H9 (cell line): ENCODE results near the gene TRIOBP. TPM values are rescaled to one million over a fixed set of nuclear protein-coding genes. Genes with fewer than 3 reads are reported as not detected.

Experiments used
- DNase-seq: peaks from one replicate; pipeline ENCODE4 v3.0.0-alpha.2; 2017
- H2AFZ ChIP-seq: one replicate; pipeline ENCODE4 v1.6.1; 2013; ENCODE audit warnings: mild to moderate bottlenecking, low read length, control low read depth, moderate library complexity
- H2AK5ac ChIP-seq: 2 replicates; pipeline ENCODE4 v1.6.1; 2013; ENCODE audit warnings: low read length, control low read depth, mixed read lengths; ENCODE audit not compliant: insufficient read length
- H2BK120ac ChIP-seq: one replicate; pipeline ENCODE4 v1.6.1; 2013; ENCODE audit warnings: low read depth, mild to moderate bottlenecking, low read length, control low read depth, inconsistent platforms; ENCODE audit not compliant: poor library complexity, severe bottlenecking
- H2BK12ac ChIP-seq: 2 replicates; pipeline ENCODE4 v1.6.1; 2013; ENCODE audit warnings: low read length, control low read depth, mixed read lengths, low read depth; ENCODE audit not compliant: insufficient read length
- H2BK15ac ChIP-seq: 2 replicates; pipeline ENCODE4 v1.6.1; 2013; ENCODE audit warnings: low read depth, low read length, control low read depth
- H2BK20ac ChIP-seq: one replicate; pipeline ENCODE4 v1.6.1; 2013; ENCODE audit warnings: low read depth, mild to moderate bottlenecking, low read length, control low read depth, inconsistent platforms; ENCODE audit not compliant: poor library complexity, severe bottlenecking
- H2BK5ac ChIP-seq: 2 replicates; pipeline ENCODE4 v1.6.1; 2013; ENCODE audit warnings: low read length, control low read depth, mixed read lengths; ENCODE audit not compliant: insufficient read length
- H3K14ac ChIP-seq: 2 replicates; pipeline ENCODE4 v1.6.1; 2013; ENCODE audit warnings: low read length, control low read depth; ENCODE audit not compliant: insufficient read depth
- H3K18ac ChIP-seq: 2 replicates; pipeline ENCODE4 v1.6.1; 2013; ENCODE audit warnings: low read depth, mild to moderate bottlenecking, mixed read lengths, low read length, control low read depth; ENCODE audit not compliant: insufficient read length
- H3K23ac ChIP-seq: 2 replicates; pipeline ENCODE4 v1.6.1; 2013; ENCODE audit warnings: low read length, control low read depth, mixed read lengths, low read depth; ENCODE audit not compliant: insufficient read length
- H3K23me2 ChIP-seq: 2 replicates; pipeline ENCODE4 v1.6.1; 2013; ENCODE audit warnings: low read depth, mild to moderate bottlenecking, mixed read lengths, low read length, control low read depth; ENCODE audit not compliant: insufficient read length, poor library complexity, severe bottlenecking
- H3K27ac ChIP-seq: 2 replicates; pipeline ENCODE4 v1.5.1; 2013; ENCODE audit warnings: low read length, control low read depth, mixed read lengths, low read depth; ENCODE audit not compliant: insufficient read length
- H3K27me3 ChIP-seq: 2 replicates; pipeline ENCODE4 v1.6.1; 2013; ENCODE audit warnings: low read length, control low read depth, inconsistent platforms; ENCODE audit not compliant: insufficient read depth
- H3K4ac ChIP-seq: 2 replicates; pipeline ENCODE4 v1.6.1; 2013; ENCODE audit warnings: low read depth, mild to moderate bottlenecking, control low read depth, inconsistent platforms, low read length, moderate library complexity
- H3K4me1 ChIP-seq: 2 replicates; pipeline ENCODE4 v1.6.1; 2013; ENCODE audit warnings: low read length, control low read depth, inconsistent platforms; ENCODE audit not compliant: insufficient read depth
- H3K4me2 ChIP-seq: 2 replicates; pipeline ENCODE4 v1.6.1; 2013; ENCODE audit warnings: low read length, control low read depth, mixed read lengths; ENCODE audit not compliant: insufficient read length, insufficient read depth
- H3K56ac ChIP-seq: 2 replicates; pipeline ENCODE4 v1.6.1; 2013; ENCODE audit warnings: low read depth, mild to moderate bottlenecking, mixed read lengths, low read length, control low read depth; ENCODE audit not compliant: insufficient read length
- H3K79me1 ChIP-seq: 2 replicates; pipeline ENCODE4 v1.6.1; 2013; ENCODE audit warnings: low read depth, mild to moderate bottlenecking, moderate library complexity, low read length, control low read depth, inconsistent platforms; ENCODE audit not compliant: insufficient read depth, poor library complexity, severe bottlenecking
- H3K79me2 ChIP-seq: 2 replicates; pipeline ENCODE4 v1.6.1; 2013; ENCODE audit warnings: low read length, control low read depth, inconsistent platforms; ENCODE audit not compliant: insufficient read depth
- H3K9ac ChIP-seq: 2 replicates; pipeline ENCODE4 v1.6.1; 2013; ENCODE audit warnings: low read length, control low read depth, mixed read lengths; ENCODE audit not compliant: insufficient read length; ENCODE audit errors: extremely low read depth
- H3K9me3 ChIP-seq: one replicate; pipeline ENCODE4 v1.6.1; 2013; ENCODE audit warnings: low read depth, low read length, inconsistent platforms; ENCODE audit not compliant: control insufficient read depth
- H3T11ph ChIP-seq: one replicate; pipeline ENCODE4 v1.6.1; 2013; ENCODE audit warnings: mild to moderate bottlenecking, low read length, control low read depth, inconsistent platforms
- H4K20me1 ChIP-seq: one replicate; pipeline ENCODE4 v1.6.1; 2013; ENCODE audit not compliant: control insufficient read depth, insufficient read length, insufficient read depth
- H4K5ac ChIP-seq: 2 replicates; pipeline ENCODE4 v1.6.1; 2013; ENCODE audit warnings: low read depth, mild to moderate bottlenecking, mixed read lengths, low read length, control low read depth; ENCODE audit not compliant: insufficient read length
- H4K8ac ChIP-seq: replicated peaks from 2 replicates; pipeline ENCODE4 v1.6.1; 2013; ENCODE audit warnings: low read length, control low read depth, mixed read lengths, low read depth; ENCODE audit not compliant: insufficient read length
- H4K91ac ChIP-seq: 2 replicates; pipeline ENCODE4 v1.6.1; 2013; ENCODE audit warnings: low read depth, mild to moderate bottlenecking, moderate library complexity, mixed read lengths, low read length, control low read depth; ENCODE audit not compliant: insufficient read length
- H3K27ac Mint-ChIP-seq, 3 experiments: 2 replicates in 2 of 3; 3 replicates in 1 of 3; pipeline ENCODE4 v1.8.0; 2020 to 2021; ENCODE audit warnings: mixed read lengths in 3 of 3, mild to moderate bottlenecking in 1 of 3, moderate library complexity in 1 of 3
- H3K27me3 Mint-ChIP-seq: 2 replicates; pipeline ENCODE4 v1.8.0; 2021; ENCODE audit warnings: low read depth, mild to moderate bottlenecking, moderate library complexity, mixed read lengths
- H3K36me3 Mint-ChIP-seq, 3 experiments: 2 replicates in 2 of 3; 3 replicates in 1 of 3; pipeline ENCODE4 v1.8.0; 2020 to 2021; ENCODE audit warnings: low read depth in 3 of 3, mixed read lengths in 3 of 3; ENCODE audit not compliant: insufficient read depth in 1 of 3
- H3K4me1 Mint-ChIP-seq, 2 experiments: 2 replicates each; pipeline ENCODE4 v1.8.0; 2020; ENCODE audit warnings: mixed read lengths in 2 of 2
- H3K4me3 Mint-ChIP-seq, 2 experiments: 2 replicates in 1 of 2; 3 replicates in 1 of 2; pipeline ENCODE4 v1.8.0; 2020 to 2021; ENCODE audit warnings: mild to moderate bottlenecking in 2 of 2, mixed read lengths in 2 of 2, moderate library complexity in 1 of 2
- H3K9me3 Mint-ChIP-seq, 2 experiments: 2 replicates in 1 of 2; 3 replicates in 1 of 2; pipeline ENCODE4 v1.8.0; 2020; ENCODE audit warnings: mild to moderate bottlenecking in 2 of 2, mixed read lengths in 2 of 2, moderate library complexity in 1 of 2
- CTCF ChIP-seq: fragments of 200-600 bp; sonication (generic); conservative IDR thresholded peaks from 3 replicates; pipeline ENCODE4 v1.8.0; 2021; ENCODE audit warnings: antibody characterized with exemption, mild to moderate bottlenecking
- WGBS: extraction: QIAGEN DNeasy Blood & Tissue Kit; methylation state at CpG from one replicate; pipeline ENCODE4 v1.1.7; 2013; ENCODE audit warnings: missing lambda C conversion rate, low lambda C conversion rate, mixed read lengths; ENCODE audit not compliant: insufficient read length; ENCODE audit errors: extremely low coverage; 5-methylcytosine and 5-hydroxymethylcytosine counted together
- total RNA-seq: library from RNA; stranded (reverse); gene quantifications from 2 replicates; pipeline ENCODE4 v1.2.1, GENCODE V29; 2021

The TRIOBP gene
- total RNA-seq, 1 experiment from 2014 or later, result 52.7 TPM

- Histone ChIP-seq H3K23ac (no peak overlapping the region), H2BK15ac (no peak overlapping the region), H3K18ac (no peak overlapping the region), H3K27ac (no peak overlapping the region), H4K5ac (no peak overlapping the region), H3K4me1 (no peaks in the 10 kb centered on the region), H3T11ph (no peak overlapping the region), H4K8ac (no peak overlapping the region), H3K79me2 (no peaks in the 10 kb centered on the region; the same call in 1 of the 2 replicates), H2BK12ac (no peak overlapping the region), H3K4ac (no peak overlapping the region), H3K9ac (no peak overlapping the region), H2AFZ (no peak overlapping the region), H3K27me3 (no peaks in the 10 kb centered on the region), H2BK20ac (no peak overlapping the region), H2BK120ac (no peak overlapping the region), H3K23me2 (no peaks in the 10 kb centered on the region), H4K91ac (no peak overlapping the region), H3K79me1 (no peaks in the 10 kb centered on the region), H3K4me2 (no peak overlapping the region), H2AK5ac (no peak overlapping the region), H4K20me1 (no peaks in the 10 kb centered on the region), H3K14ac (no peak overlapping the region), H3K56ac (no peak overlapping the region), H2BK5ac (no peak overlapping the region), H3K9me3 (no peaks in the 10 kb centered on the region)
- Mint-ChIP-seq H3K27ac (no peak overlapping the region), H3K4me3 (no peak overlapping the region), H3K36me3 (peaks cover 37 to 76% (median 76%) of the 10 kb centered on the region in 3 experiments; a peak in 6 of 7 replicates), H3K9me3 (no peaks in the 10 kb centered on the region; a peak in 1 of 5 replicates), H3K27me3 (no peaks in the 10 kb centered on the region), H3K4me1 (peaks cover 0 to 3% of the 10 kb centered on the region in 2 experiments; a peak in 1 of 4 replicates)
- WGBS, result no CpG with 5 or more reads among the region's 3 CpGs
- TF ChIP-seq CTCF, result no peak
- DNase-seq, result no peak
Observed at GRCh38 chr22:37705205-37705604, 8.4 kb downstream of the TRIOBP start.
